HCT116 (cell line): ENCODE results near the gene LTBP1.

Experiments used
- CEBPB ChIP-seq: IDR thresholded peaks from 2 replicates; pipeline ENCODE4 v1.6.1; 2012; ENCODE audit warnings: low read depth
- EGR1 ChIP-seq: IDR thresholded peaks from 2 replicates; pipeline ENCODE4 v1.6.1; 2012; ENCODE audit warnings: low read depth
- EZH2 ChIP-seq: fragments of 200-600 bp; sonication (generic); IDR thresholded peaks from 2 replicates; pipeline ENCODE4 v1.6.1; 2017; ENCODE audit warnings: antibody characterized with exemption, mixed run types
- JUND ChIP-seq: IDR thresholded peaks from 2 replicates; pipeline ENCODE4 v1.6.1; 2012
- MAX ChIP-seq: IDR thresholded peaks from 2 replicates; pipeline ENCODE4 v1.6.1; 2012
- POLR2A ChIP-seq: IDR thresholded peaks from 2 replicates; pipeline ENCODE4 v1.7.0; 2011; ENCODE audit warnings: borderline replicate concordance; ENCODE audit not compliant: insufficient read depth, insufficient read length; ENCODE audit errors: extremely low read depth
- POLR2AphosphoS5 ChIP-seq: IDR thresholded peaks from 2 replicates; pipeline ENCODE4 v1.6.1; 2011; ENCODE audit warnings: mild to moderate bottlenecking, low read depth, low read length, moderate library complexity
- RAD21 ChIP-seq: IDR thresholded peaks from 2 replicates; pipeline ENCODE4 v1.6.1; 2012; ENCODE audit warnings: low read depth, mild to moderate bottlenecking
- REST ChIP-seq: IDR thresholded peaks from 2 replicates; pipeline ENCODE4 v1.6.1; 2012; ENCODE audit warnings: low read depth
- SIN3A ChIP-seq: IDR thresholded peaks from 2 replicates; pipeline ENCODE4 v1.6.1; 2012; ENCODE audit warnings: low read depth
- TF ChIP-seq, protein P1 (sequence below), 3 experiments: fragments of 200-600 bp in 1 of 3; sonication (generic) in 1 of 3; IDR thresholded peaks in 2 of 3; conservative IDR thresholded peaks in 1 of 3; 2 replicates each; pipeline ENCODE4 v1.5.1; 2012 to 2017; ENCODE audit warnings: low read depth in 2 of 3, low read length in 2 of 3, antibody characterized with exemption in 1 of 3, borderline replicate concordance in 1 of 3, control low read depth in 1 of 3, mild to moderate bottlenecking in 1 of 3, mixed read lengths in 1 of 3, mixed run types in 1 of 3, moderate library complexity in 1 of 3; ENCODE audit not compliant: insufficient read depth in 1 of 3

DNA sequence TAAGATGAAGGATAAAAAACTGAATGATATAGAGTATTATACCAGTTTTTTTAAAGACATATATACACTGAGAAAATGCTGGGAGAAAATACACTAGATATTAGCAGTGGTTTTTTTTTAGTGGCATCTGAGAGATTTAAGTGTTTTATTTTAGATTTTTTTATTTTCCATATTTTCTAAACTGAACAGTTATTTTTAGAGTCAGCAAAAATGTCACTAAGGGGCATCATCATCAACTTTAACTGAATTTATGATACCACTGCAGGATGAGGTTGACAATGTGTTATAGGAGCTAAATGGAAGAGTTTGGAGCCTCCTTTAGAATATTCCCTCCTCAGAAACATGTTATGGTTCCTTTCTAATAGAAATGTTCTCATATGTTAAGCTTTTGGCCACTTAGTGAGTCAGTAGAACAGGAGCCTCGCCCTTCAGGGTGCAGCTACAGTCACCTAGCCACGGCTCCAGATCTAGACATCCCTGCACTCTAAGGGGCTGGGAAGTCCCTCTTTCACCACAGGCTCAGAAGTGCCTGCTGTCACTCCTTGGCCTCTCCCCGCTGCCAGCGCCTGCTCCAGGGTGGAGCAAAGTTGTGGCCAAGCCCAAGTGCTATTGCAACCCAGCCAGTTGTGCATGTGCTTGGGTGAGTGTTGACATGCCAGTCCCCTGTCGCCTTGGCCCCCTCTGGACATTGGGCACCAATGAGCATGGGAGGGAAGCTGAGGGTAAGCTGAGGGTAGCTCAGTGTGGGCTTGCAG lies 319.0 kb downstream of the LTBP1 start:
- TF ChIP-seq, protein P1, sequence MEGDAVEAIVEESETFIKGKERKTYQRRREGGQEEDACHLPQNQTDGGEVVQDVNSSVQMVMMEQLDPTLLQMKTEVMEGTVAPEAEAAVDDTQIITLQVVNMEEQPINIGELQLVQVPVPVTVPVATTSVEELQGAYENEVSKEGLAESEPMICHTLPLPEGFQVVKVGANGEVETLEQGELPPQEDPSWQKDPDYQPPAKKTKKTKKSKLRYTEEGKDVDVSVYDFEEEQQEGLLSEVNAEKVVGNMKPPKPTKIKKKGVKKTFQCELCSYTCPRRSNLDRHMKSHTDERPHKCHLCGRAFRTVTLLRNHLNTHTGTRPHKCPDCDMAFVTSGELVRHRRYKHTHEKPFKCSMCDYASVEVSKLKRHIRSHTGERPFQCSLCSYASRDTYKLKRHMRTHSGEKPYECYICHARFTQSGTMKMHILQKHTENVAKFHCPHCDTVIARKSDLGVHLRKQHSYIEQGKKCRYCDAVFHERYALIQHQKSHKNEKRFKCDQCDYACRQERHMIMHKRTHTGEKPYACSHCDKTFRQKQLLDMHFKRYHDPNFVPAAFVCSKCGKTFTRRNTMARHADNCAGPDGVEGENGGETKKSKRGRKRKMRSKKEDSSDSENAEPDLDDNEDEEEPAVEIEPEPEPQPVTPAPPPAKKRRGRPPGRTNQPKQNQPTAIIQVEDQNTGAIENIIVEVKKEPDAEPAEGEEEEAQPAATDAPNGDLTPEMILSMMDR (IDR thresholded peaks at IDR 0.05 in 2 of 3, conservative IDR thresholded peaks at IDR 0.05 in 1 of 3; ENCODE audit: borderline replicate concordance in 1 of 3, insufficient read depth in 1 of 3, low read depth in 2 of 3, low read length in 2 of 3) = no peak
- TF ChIP-seq POLR2AphosphoS5 = no peak
- no peak for TF ChIP-seq POLR2A
- TF ChIP-seq MAX = no peak
- TF ChIP-seq RAD21 = no peak
- TF ChIP-seq EZH2 = no peak
- no peak for TF ChIP-seq JUND
- no peak for TF ChIP-seq EGR1
- TF ChIP-seq REST = no peak
- TF ChIP-seq CEBPB = no peak
- no peak for TF ChIP-seq SIN3A
